Activated naive CD4-positive, alpha-beta T cell treated with anti-CD3 and anti-CD28 coated beads, Interleukin-2, amount 50 U/mL, for 24 hours (primary cell): ENCODE measurements around the gene FARP1.
A peak's percentile ranks its signal among the peaks of the same experiment; 100 is the strongest.

ENCODE experiments used
- H3K27ac Mint-ChIP-seq: one replicate; pipeline ENCODE4 v1.8.0; 2021; ENCODE audit warnings: mild to moderate bottlenecking, mixed read lengths
- H3K27me3 Mint-ChIP-seq: one replicate; pipeline ENCODE4 v1.8.0; 2021; ENCODE audit warnings: mixed read lengths
- H3K36me3 Mint-ChIP-seq: one replicate; pipeline ENCODE4 v1.8.0; 2021; ENCODE audit warnings: mixed read lengths
- H3K4me1 Mint-ChIP-seq: one replicate; pipeline ENCODE4 v1.8.0; 2021; ENCODE audit warnings: mixed read lengths
- H3K4me3 Mint-ChIP-seq: one replicate; pipeline ENCODE4 v1.8.0; 2021; ENCODE audit warnings: mild to moderate bottlenecking, mixed read lengths
- H3K9me3 Mint-ChIP-seq: one replicate; pipeline ENCODE4 v1.8.0; 2021; ENCODE audit warnings: mixed read lengths

FARP1 gene

GRCh38 chr13:98480915-98481877 lies 338.3 kb downstream of the FARP1 start:
- Mint-ChIP-seq H3K4me3 (peak overlapping the region; percentile 47), H3K4me1 (peaks cover 77% of the 10 kb centered on the region), H3K9me3 (no peaks in the 10 kb centered on the region), H3K36me3 (peaks cover 6% of the 10 kb centered on the region), H3K27me3 (no peaks in the 10 kb centered on the region), H3K27ac (peak overlapping the region; percentile 92)

- Mint-ChIP-seq H3K9me3 (no peaks in the 10 kb centered on the region), H3K4me3 (no peak overlapping the region), H3K27ac (peak overlapping the region; percentile 46), H3K27me3 (no peaks in the 10 kb centered on the region), H3K4me1 (peaks cover 77% of the 10 kb centered on the region), H3K36me3 (peaks cover 5% of the 10 kb centered on the region)
These were observed 339.9 kb downstream of the FARP1 start for GRCh38 chr13:98482476-98483444.

- Mint-ChIP-seq H3K9me3 (no peaks in the 10 kb centered on the region), H3K36me3 (peaks cover 4% of the 10 kb centered on the region), H3K4me1 (peaks cover 77% of the 10 kb centered on the region), H3K27me3 (no peaks in the 10 kb centered on the region), H3K27ac (peak overlapping the region; percentile 37), H3K4me3 (no peak overlapping the region)
These were observed 340.9 kb downstream of the FARP1 start for GRCh38 chr13:98483601-98484288.

- H3K36me3 Mint-ChIP-seq = peaks cover 3% of the 10 kb centered on the region
- H3K4me1 Mint-ChIP-seq = peaks cover 77% of the 10 kb centered on the region
- H3K4me3 Mint-ChIP-seq = peak overlapping the region; percentile 28
These were observed 341.7 kb downstream of the FARP1 start for GRCh38 chr13:98484289-98485219.

GRCh38 chr13:98485561-98485960 lies 342.7 kb downstream of the FARP1 start:
- Mint-ChIP-seq H3K9me3 (no peaks in the 10 kb centered on the region), H3K27ac (peak overlapping the region; percentile 74), H3K27me3 (no peaks in the 10 kb centered on the region), H3K4me3 (no peak overlapping the region), H3K4me1 (peaks cover 80% of the 10 kb centered on the region), H3K36me3 (peaks cover 4% of the 10 kb centered on the region)

More at GRCh38 chr13:98484289-98485219, 341.7 kb downstream of the FARP1 start:
- no peaks in the 10 kb centered on the region for H3K9me3 Mint-ChIP-seq
- no peaks in the 10 kb centered on the region for H3K27me3 Mint-ChIP-seq
- peak overlapping the region; percentile 84 for H3K27ac Mint-ChIP-seq

GRCh38 chr13:98486412-98486811 lies 343.5 kb downstream of the FARP1 start:
- H3K4me3 Mint-ChIP-seq = no peak overlapping the region
- peaks cover 3% of the 10 kb centered on the region for H3K36me3 Mint-ChIP-seq
- peak overlapping the region; percentile 4 for H3K27ac Mint-ChIP-seq
- no peaks in the 10 kb centered on the region for H3K27me3 Mint-ChIP-seq
- no peaks in the 10 kb centered on the region for H3K9me3 Mint-ChIP-seq
- H3K4me1 Mint-ChIP-seq = peaks cover 80% of the 10 kb centered on the region

GRCh38 chr13:98487016-98487415 lies 344.1 kb downstream of the FARP1 start:
- peaks cover 80% of the 10 kb centered on the region for H3K4me1 Mint-ChIP-seq

GRCh38 chr13:98487522-98487921 lies 344.6 kb downstream of the FARP1 start:
- Mint-ChIP-seq H3K27ac (peak overlapping the region; percentile 56), H3K27me3 (no peaks in the 10 kb centered on the region), H3K9me3 (no peaks in the 10 kb centered on the region), H3K36me3 (peaks cover 5% of the 10 kb centered on the region), H3K4me1 (peaks cover 86% of the 10 kb centered on the region), H3K4me3 (no peak overlapping the region)

More at GRCh38 chr13:98487016-98487415, 344.1 kb downstream of the FARP1 start:
- peaks cover 3% of the 10 kb centered on the region for H3K36me3 Mint-ChIP-seq
- no peaks in the 10 kb centered on the region for H3K27me3 Mint-ChIP-seq
- H3K27ac Mint-ChIP-seq = no peak overlapping the region
- H3K9me3 Mint-ChIP-seq = no peaks in the 10 kb centered on the region
- H3K4me3 Mint-ChIP-seq = no peak overlapping the region

- Mint-ChIP-seq H3K9me3 (no peaks in the 10 kb centered on the region), H3K27ac (no peak overlapping the region), H3K4me3 (no peak overlapping the region), H3K36me3 (peaks cover 5% of the 10 kb centered on the region), H3K4me1 (peaks cover 91% of the 10 kb centered on the region), H3K27me3 (no peaks in the 10 kb centered on the region)
These were observed 345.8 kb downstream of the FARP1 start for GRCh38 chr13:98488736-98489135.

- Mint-ChIP-seq H3K9me3 (no peaks in the 10 kb centered on the region), H3K27ac (no peak overlapping the region), H3K4me1 (peaks cover 87% of the 10 kb centered on the region), H3K27me3 (no peaks in the 10 kb centered on the region), H3K4me3 (no peak overlapping the region), H3K36me3 (peaks cover 5% of the 10 kb centered on the region)
These were observed 346.7 kb downstream of the FARP1 start for GRCh38 chr13:98489446-98490194.

GRCh38 chr13:98490195-98490836 lies 347.4 kb downstream of the FARP1 start:
- Mint-ChIP-seq H3K4me3 (no peak overlapping the region), H3K4me1 (peaks cover 82% of the 10 kb centered on the region), H3K27ac (peak overlapping the region; percentile 77), H3K9me3 (no peaks in the 10 kb centered on the region), H3K36me3 (peaks cover 5% of the 10 kb centered on the region), H3K27me3 (no peaks in the 10 kb centered on the region)

GRCh38 chr13:98490866-98491265 lies 348.0 kb downstream of the FARP1 start:
- peaks cover 80% of the 10 kb centered on the region for H3K4me1 Mint-ChIP-seq
- H3K4me3 Mint-ChIP-seq = no peak overlapping the region
- H3K27me3 Mint-ChIP-seq = no peaks in the 10 kb centered on the region
- H3K27ac Mint-ChIP-seq = peak overlapping the region; percentile 77
- H3K36me3 Mint-ChIP-seq = peaks cover 5% of the 10 kb centered on the region
- no peaks in the 10 kb centered on the region for H3K9me3 Mint-ChIP-seq

- Mint-ChIP-seq H3K4me1 (peaks cover 83% of the 10 kb centered on the region), H3K4me3 (no peak overlapping the region), H3K27me3 (no peaks in the 10 kb centered on the region), H3K36me3 (peaks cover 7% of the 10 kb centered on the region), H3K9me3 (no peaks in the 10 kb centered on the region), H3K27ac (peak overlapping the region; percentile 23)
These were observed 349.6 kb downstream of the FARP1 start for GRCh38 chr13:98492335-98493041.
